ENCODE results near the gene KCNQ2.

KCNQ2 gene

DNA sequence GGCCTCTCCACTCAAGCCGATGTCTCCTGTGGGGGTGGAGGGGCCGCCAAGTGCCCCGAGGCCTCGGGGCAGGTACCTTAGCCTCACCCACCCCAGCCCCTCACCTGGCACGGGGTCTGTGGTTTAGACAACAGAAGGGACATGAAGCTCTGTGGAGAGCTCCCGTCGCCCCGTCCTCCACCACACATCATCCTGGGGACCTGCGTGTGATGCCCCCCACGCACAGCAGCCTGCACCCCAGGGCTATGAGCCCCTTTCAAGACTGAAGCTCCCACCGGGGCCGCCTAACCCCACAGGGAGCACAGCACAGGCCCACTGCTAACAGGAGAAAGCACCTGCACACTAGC lies 8.2 kb downstream of the KCNQ2 start:
- H3K27ac ChIP-seq (ENCODE audit: low read depth, low read length), result no peak overlapping the region
- H3K36me3 ChIP-seq (ENCODE audit: control insufficient read depth in 5 of 5, insufficient read depth in 5 of 5, low read length in 5 of 5), result no peaks in the 10 kb centered on the region
- no peak overlapping the region for H3K4me3 ChIP-seq (ENCODE audit: low read depth in 1 of 5, low read length in 5 of 5)
- no peaks in the 10 kb centered on the region for H3K9me3 ChIP-seq (ENCODE audit: control insufficient read depth in 5 of 5, low read length in 5 of 5)
- H3K9ac ChIP-seq (ENCODE audit: low read length in 5 of 5), result no peak overlapping the region
- no peaks in the 10 kb centered on the region for H3K4me1 ChIP-seq (ENCODE audit: control insufficient read depth in 5 of 5, insufficient read depth in 5 of 5, low read length in 5 of 5)
- peaks cover 34 to 71% (median 53%) of the 10 kb centered on the region in 5 donors for H3K27me3 ChIP-seq (ENCODE audit: control insufficient read depth in 5 of 5, insufficient read depth in 4 of 5, low read length in 5 of 5)

DNA sequence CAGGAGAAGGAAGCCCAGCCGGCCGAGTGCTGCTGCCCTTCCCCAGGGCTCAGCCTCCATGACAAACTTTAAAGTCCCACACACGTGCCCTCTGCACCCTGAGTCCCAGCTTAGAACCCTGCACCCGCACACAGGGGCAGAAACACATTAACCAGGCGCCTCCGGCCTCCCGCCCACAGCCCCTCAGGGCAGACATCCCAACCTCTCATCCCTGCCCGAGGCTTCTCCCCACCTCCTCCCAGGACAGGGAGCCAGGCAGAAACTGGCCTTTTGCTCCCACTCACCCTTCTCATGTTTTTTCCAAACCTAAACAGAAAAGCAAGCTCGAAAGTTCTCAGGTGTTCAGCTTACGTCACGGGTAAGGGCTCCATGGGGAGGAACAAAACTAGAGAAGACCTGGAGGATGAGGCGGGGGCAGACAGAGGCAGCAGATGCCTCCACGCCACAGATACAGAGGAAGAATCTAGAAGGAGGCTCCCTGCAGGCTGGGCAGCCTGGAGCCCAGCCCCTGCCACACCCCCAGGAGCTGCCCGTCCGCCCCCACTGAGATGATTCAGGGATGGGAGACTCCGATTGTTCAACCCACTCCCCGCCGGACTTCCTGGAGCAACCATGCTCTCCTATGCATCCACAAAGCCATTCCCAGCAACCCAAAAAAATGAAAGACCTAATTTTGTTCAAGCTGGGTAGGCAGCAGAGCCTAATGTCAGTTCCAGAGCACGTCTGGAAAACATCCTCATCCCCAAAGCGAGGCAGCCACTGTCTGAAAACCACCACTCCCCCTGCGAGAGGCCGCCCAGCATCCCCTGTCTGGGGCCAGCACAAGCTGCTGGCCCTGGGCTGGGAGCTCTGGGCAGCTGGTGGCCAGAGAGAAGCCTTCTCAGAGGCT lies 8.8 kb downstream of the KCNQ2 start:
- H3K9me3 ChIP-seq (ENCODE audit: control insufficient read depth in 5 of 5, low read length in 5 of 5), result no peaks in the 10 kb centered on the region
- H3K4me3 ChIP-seq (ENCODE audit: low read depth in 1 of 5, low read length in 5 of 5), result no peak overlapping the region
- H3K27me3 ChIP-seq (ENCODE audit: control insufficient read depth in 5 of 5, insufficient read depth in 4 of 5, low read length in 5 of 5), result peaks cover 34 to 68% (median 53%) of the 10 kb centered on the region in 5 donors
- H3K36me3 ChIP-seq (ENCODE audit: control insufficient read depth in 5 of 5, insufficient read depth in 5 of 5, low read length in 5 of 5), result no peaks in the 10 kb centered on the region
- no peaks in the 10 kb centered on the region for H3K4me1 ChIP-seq (ENCODE audit: control insufficient read depth in 5 of 5, insufficient read depth in 5 of 5, low read length in 5 of 5)
- no peak overlapping the region for H3K9ac ChIP-seq (ENCODE audit: low read length in 5 of 5)
- no peak overlapping the region for H3K27ac ChIP-seq (ENCODE audit: low read depth, low read length)

DNA sequence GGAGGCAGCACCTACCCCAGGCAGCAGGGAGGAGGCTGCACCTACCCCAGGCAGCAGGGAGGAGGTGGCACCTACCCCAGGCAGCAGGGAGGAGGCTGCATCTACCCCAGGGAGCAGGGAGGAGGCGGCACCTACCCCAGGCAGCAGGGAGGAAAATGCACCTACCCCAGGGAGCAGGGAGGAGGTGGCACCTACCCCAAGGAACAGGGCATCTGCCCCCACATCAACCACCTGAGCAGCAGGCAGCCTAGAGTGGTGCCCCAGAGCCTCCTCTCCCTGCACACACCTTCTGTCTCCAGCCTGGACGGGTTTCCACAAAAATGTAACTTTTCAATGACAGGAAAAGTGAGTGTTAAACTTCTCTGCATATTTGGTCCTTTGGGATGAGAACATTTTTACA lies 10.2 kb downstream of the KCNQ2 start:
- no peaks in the 10 kb centered on the region for H3K36me3 ChIP-seq (ENCODE audit: control insufficient read depth in 5 of 5, insufficient read depth in 5 of 5, low read length in 5 of 5)
- H3K27me3 ChIP-seq (ENCODE audit: control insufficient read depth in 5 of 5, insufficient read depth in 4 of 5, low read length in 5 of 5), result peaks cover 45 to 74% (median 54%) of the 10 kb centered on the region in 5 donors

DNA sequence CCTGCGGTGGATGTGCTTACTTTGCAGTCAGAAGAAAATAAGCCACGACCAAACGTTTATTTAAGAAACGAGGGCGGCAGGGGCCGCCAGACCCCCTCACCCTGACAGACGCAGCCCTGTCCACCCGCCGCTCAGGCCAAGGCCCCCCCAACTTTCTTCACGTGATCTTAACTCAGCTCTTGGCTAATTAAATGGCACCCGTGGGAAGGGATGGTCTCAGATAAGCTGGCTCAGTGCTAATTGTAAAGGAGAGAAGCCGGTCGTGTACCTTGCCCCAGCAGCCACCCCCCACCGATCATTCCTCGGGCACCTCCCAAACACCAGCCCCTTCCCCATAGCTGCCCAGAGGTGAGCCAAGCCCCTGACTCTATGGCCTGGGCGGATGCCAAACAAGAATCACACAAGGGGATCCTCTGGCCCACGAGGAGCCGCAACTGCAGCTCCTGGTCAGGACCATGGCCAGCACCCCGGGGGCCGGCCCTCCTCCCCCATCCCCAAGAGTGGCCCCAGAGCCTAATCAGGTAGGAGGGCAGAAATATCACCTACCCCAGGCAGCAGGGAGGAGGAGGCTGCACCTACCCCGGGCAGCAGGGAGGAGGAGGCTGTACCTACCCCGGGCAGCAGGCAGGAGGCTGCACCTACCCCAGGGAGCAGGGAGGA lies 11.2 kb downstream of the KCNQ2 start:
- Histone ChIP-seq H3K4me1 (ENCODE audit: control insufficient read depth in 5 of 5, insufficient read depth in 5 of 5, low read length in 5 of 5) (peaks cover 0 to 14% (median 0%) of the 10 kb centered on the region in 5 donors), H3K27ac (ENCODE audit: low read depth, low read length) (no peak overlapping the region), H3K9ac (ENCODE audit: low read length in 5 of 5) (no peak overlapping the region), H3K27me3 (ENCODE audit: control insufficient read depth in 5 of 5, insufficient read depth in 4 of 5, low read length in 5 of 5) (peaks cover 49 to 76% (median 59%) of the 10 kb centered on the region in 5 donors), H3K36me3 (ENCODE audit: control insufficient read depth in 5 of 5, insufficient read depth in 5 of 5, low read length in 5 of 5) (no peaks in the 10 kb centered on the region), H3K4me3 (ENCODE audit: low read depth in 1 of 5, low read length in 5 of 5) (no peak overlapping the region), H3K9me3 (ENCODE audit: control insufficient read depth in 5 of 5, low read length in 5 of 5) (peaks cover 0 to 3% (median 0%) of the 10 kb centered on the region in 5 donors)

More for the DNA sequence above, 10.2 kb downstream of the KCNQ2 start:
- H3K9me3 ChIP-seq (ENCODE audit: control insufficient read depth in 5 of 5, low read length in 5 of 5), result peaks cover 0 to 3% (median 0%) of the 10 kb centered on the region in 5 donors
- no peak overlapping the region for H3K4me3 ChIP-seq (ENCODE audit: low read depth in 1 of 5, low read length in 5 of 5)
- H3K9ac ChIP-seq (ENCODE audit: low read length in 5 of 5), result no peak overlapping the region
- peaks cover 0 to 10% (median 0%) of the 10 kb centered on the region in 5 donors for H3K4me1 ChIP-seq (ENCODE audit: control insufficient read depth in 5 of 5, insufficient read depth in 5 of 5, low read length in 5 of 5)
- no peak overlapping the region for H3K27ac ChIP-seq (ENCODE audit: low read depth, low read length)

DNA sequence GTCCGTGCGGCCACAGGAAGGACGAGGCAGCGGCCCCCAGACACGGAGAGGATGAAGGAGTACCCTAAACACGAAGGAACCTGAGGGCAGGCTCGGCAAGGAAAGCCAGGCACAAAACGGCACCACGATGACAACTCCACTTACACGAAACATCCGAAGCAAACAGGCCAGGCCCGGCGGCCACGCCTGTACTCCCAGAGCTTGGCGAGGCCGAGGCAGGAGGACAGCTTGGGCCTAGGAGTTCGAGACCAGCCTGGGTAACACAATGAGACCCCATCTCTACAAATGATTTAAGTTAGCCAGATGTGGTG lies 13.4 kb downstream of the KCNQ2 start:
- H3K27me3 ChIP-seq (ENCODE audit: control insufficient read depth in 5 of 5, insufficient read depth in 4 of 5, low read length in 5 of 5), result peaks cover 46 to 78% (median 63%) of the 10 kb centered on the region in 5 donors
- no peak overlapping the region for H3K4me3 ChIP-seq (ENCODE audit: low read depth in 1 of 5, low read length in 5 of 5)
- H3K27ac ChIP-seq (ENCODE audit: low read depth, low read length), result no peak overlapping the region
- H3K9me3 ChIP-seq (ENCODE audit: control insufficient read depth in 5 of 5, low read length in 5 of 5), result peaks cover 0 to 3% (median 0%) of the 10 kb centered on the region in 5 donors
- no peaks in the 10 kb centered on the region for H3K36me3 ChIP-seq (ENCODE audit: control insufficient read depth in 5 of 5, insufficient read depth in 5 of 5, low read length in 5 of 5)
- H3K4me1 ChIP-seq (ENCODE audit: control insufficient read depth in 5 of 5, insufficient read depth in 5 of 5, low read length in 5 of 5), result peaks cover 0 to 21% (median 5%) of the 10 kb centered on the region in 5 donors
- H3K9ac ChIP-seq (ENCODE audit: low read length in 5 of 5), result no peak overlapping the region

DNA sequence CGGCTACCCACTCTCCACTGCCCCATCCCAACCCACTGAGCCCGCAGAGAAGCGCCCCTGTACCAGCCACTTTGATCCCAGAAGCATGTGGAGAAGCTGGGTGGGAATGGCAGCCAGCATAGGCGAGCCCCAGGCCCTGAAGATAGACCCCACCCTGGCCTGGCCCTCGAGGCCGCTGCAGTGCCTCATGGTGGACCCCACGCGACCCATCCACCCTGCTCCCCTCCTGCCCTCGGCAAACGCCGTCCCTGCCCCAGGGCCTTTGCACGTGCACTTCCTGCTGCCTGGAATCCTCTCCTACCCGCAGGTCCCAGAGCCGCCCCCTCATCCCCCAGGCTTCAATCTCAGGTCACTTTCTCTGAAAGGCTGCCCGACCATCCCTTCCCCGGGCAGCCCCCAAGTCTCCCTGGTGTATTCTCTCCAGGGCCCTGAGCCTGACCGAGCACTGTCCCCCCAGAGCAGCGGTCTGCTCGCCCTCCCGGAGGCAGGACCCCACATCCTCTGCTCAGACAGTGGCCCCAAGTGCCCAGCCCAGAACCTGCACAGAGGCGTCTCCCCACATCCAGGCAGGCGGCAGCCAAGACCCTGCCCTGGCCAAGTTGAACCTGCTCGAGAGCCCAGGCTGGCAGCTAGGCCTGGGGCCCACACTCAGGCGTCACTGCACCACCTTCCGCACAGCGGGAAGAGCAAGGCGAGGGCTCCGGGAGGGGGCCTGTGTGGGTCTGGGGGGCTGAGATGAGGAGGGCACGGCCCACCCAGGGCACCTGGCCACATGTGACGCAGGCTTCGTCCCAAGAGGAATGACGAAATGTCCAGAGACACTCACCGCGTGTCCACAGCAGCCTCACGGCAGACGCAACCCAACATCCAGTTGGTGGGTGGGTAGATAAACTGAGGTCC lies 14.0 kb downstream of the KCNQ2 start:
- Histone ChIP-seq H3K27me3 (ENCODE audit: control insufficient read depth in 5 of 5, insufficient read depth in 4 of 5, low read length in 5 of 5) (peaks cover 50 to 77% (median 63%) of the 10 kb centered on the region in 5 donors), H3K36me3 (ENCODE audit: control insufficient read depth in 5 of 5, insufficient read depth in 5 of 5, low read length in 5 of 5) (no peaks in the 10 kb centered on the region), H3K4me3 (ENCODE audit: low read depth in 1 of 5, low read length in 5 of 5) (no peak overlapping the region), H3K9ac (ENCODE audit: low read length in 5 of 5) (no peak overlapping the region), H3K9me3 (ENCODE audit: control insufficient read depth in 5 of 5, low read length in 5 of 5) (peaks cover 0 to 3% (median 0%) of the 10 kb centered on the region in 5 donors), H3K4me1 (ENCODE audit: control insufficient read depth in 5 of 5, insufficient read depth in 5 of 5, low read length in 5 of 5) (peaks cover 0 to 26% (median 7%) of the 10 kb centered on the region in 5 donors), H3K27ac (ENCODE audit: low read depth, low read length) (no peak overlapping the region)

DNA sequence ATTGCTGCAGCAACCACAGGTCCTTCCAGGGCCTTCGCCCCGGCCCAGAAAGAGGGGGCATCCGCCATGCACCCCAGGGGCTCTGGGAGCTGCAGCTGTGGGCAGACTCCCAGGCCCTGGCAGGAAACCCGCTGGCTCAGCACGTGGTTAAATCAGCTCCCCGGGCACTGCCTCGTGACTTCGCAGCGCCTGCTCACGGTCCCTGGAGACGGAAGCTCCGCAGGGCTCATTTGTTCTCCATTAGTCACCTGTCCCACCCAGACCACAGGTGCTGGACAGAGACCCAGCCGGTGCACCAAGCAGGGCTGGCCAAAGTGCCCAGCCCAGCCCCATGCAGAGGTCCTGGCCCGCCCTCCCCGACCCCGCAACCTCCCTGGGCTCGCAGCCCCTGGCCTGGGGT lies 14.7 kb downstream of the KCNQ2 start:
- H3K4me3 ChIP-seq (ENCODE audit: low read depth in 1 of 5, low read length in 5 of 5), result no peak overlapping the region
- no peak overlapping the region for H3K27ac ChIP-seq (ENCODE audit: low read depth, low read length)

DNA sequence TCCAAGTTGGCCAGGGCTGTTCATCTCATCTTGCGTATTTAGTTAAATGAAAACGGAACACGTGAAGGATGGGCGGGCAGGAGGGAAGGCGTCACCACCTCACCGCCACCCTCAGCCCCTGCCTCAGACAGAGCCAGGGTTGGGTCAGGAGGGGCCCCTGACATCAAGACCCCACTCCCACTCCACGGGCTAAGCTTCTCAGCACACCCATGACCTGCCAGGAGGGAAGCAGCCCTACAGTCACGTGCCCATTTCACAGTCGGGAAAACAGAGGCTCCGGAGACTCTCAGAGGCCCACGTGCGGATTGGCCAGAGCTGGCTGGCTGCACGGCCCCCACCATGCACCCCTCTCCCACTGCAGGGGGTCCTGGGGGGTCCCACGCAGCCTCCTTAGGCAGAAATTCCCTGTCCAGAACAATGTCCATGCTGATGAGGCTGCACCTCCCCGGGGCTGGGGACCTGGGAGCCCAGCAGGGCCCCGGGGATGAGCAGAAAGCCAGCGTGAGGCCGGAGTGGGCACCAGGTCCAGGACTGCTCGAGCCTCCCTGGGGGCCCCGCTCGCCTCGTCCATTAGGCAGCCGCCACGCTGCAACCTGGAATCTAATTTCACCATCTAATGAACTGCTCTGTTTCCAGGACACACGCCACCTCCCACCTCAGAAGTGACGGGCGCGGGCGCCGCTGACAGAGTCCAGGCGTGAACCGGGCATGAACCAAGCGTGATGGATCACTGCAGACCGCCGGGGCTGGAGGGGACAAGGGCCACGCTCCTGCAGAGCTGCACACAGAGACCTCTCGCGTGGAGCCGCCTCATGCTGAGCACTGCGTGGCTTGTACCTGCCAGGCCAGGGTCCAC lies 15.8 kb downstream of the KCNQ2 start:
- Histone ChIP-seq H3K27ac (ENCODE audit: low read depth, low read length) (no peak overlapping the region), H3K36me3 (ENCODE audit: control insufficient read depth in 5 of 5, insufficient read depth in 5 of 5, low read length in 5 of 5) (no peaks in the 10 kb centered on the region), H3K27me3 (ENCODE audit: control insufficient read depth in 5 of 5, insufficient read depth in 4 of 5, low read length in 5 of 5) (peaks cover 60 to 79% (median 69%) of the 10 kb centered on the region in 5 donors), H3K4me1 (ENCODE audit: control insufficient read depth in 5 of 5, insufficient read depth in 5 of 5, low read length in 5 of 5) (peaks cover 0 to 26% (median 7%) of the 10 kb centered on the region in 5 donors), H3K9me3 (ENCODE audit: control insufficient read depth in 5 of 5, low read length in 5 of 5) (peaks cover 0 to 3% (median 0%) of the 10 kb centered on the region in 5 donors), H3K9ac (ENCODE audit: low read length in 5 of 5) (no peak overlapping the region), H3K4me3 (ENCODE audit: low read depth in 1 of 5, low read length in 5 of 5) (no peak overlapping the region)

More for the DNA sequence above, 14.7 kb downstream of the KCNQ2 start:
- Histone ChIP-seq H3K9ac (ENCODE audit: low read length in 5 of 5) (no peak overlapping the region), H3K36me3 (ENCODE audit: control insufficient read depth in 5 of 5, insufficient read depth in 5 of 5, low read length in 5 of 5) (no peaks in the 10 kb centered on the region), H3K27me3 (ENCODE audit: control insufficient read depth in 5 of 5, insufficient read depth in 4 of 5, low read length in 5 of 5) (peaks cover 56 to 76% (median 63%) of the 10 kb centered on the region in 5 donors), H3K4me1 (ENCODE audit: control insufficient read depth in 5 of 5, insufficient read depth in 5 of 5, low read length in 5 of 5) (peaks cover 0 to 26% (median 7%) of the 10 kb centered on the region in 5 donors), H3K9me3 (ENCODE audit: control insufficient read depth in 5 of 5, low read length in 5 of 5) (peaks cover 0 to 3% (median 0%) of the 10 kb centered on the region in 5 donors)

DNA sequence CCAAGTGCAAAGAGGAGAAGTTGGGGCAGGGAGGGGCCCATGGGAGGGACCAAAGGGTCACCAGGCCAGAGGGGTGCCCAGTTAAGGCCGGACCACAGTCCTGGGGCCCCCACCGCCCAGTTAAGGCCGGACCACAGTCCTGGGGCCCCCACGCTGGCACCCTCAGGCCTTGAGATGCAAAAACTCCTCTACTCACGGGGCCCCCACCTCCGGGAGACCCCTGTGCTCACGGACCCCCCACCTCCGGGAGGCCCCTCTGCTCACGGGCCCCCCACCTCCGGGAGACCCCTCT lies 16.9 kb downstream of the KCNQ2 start:
- H3K4me3 ChIP-seq (ENCODE audit: low read depth in 1 of 5, low read length in 5 of 5), result no peak overlapping the region
- H3K27me3 ChIP-seq (ENCODE audit: control insufficient read depth in 5 of 5, insufficient read depth in 4 of 5, low read length in 5 of 5), result peaks cover 56 to 74% (median 62%) of the 10 kb centered on the region in 5 donors
- H3K4me1 ChIP-seq (ENCODE audit: control insufficient read depth in 5 of 5, insufficient read depth in 5 of 5, low read length in 5 of 5), result peaks cover 0 to 26% (median 7%) of the 10 kb centered on the region in 5 donors
- no peak overlapping the region for H3K9ac ChIP-seq (ENCODE audit: low read length in 5 of 5)
- no peaks in the 10 kb centered on the region for H3K36me3 ChIP-seq (ENCODE audit: control insufficient read depth in 5 of 5, insufficient read depth in 5 of 5, low read length in 5 of 5)
- no peak overlapping the region for H3K27ac ChIP-seq (ENCODE audit: low read depth, low read length)
- peaks cover 0 to 3% (median 0%) of the 10 kb centered on the region in 5 donors for H3K9me3 ChIP-seq (ENCODE audit: control insufficient read depth in 5 of 5, low read length in 5 of 5)
